Gastroesophageal sphincter (tissue), 4 donors: ENCODE measurements around the gene BCAS3. TPM values are rescaled to one million over a fixed set of nuclear protein-coding genes. Genes with fewer than 3 reads are reported as not detected.

ENCODE experiments used
- ATAC-seq: fragments of 150-250 bp; one replicate; pipeline ENCODE4 v1.9.1; 2016; ENCODE audit warnings: mild to moderate bottlenecking, moderate library complexity
- H3K27ac ChIP-seq, 4 donors: fragments of 200-600 bp; sonication (generic) in 3 of 4; 1 replicate in 3 of 4; 2 replicates in 1 of 4; pipeline ENCODE4 v1.5.1; 2016 to 2019
- H3K27me3 ChIP-seq: fragments of 200-600 bp; sonication (generic); one replicate; pipeline ENCODE4 v1.5.1; 2019
- H3K36me3 ChIP-seq, 2 donors: fragments of 200-600 bp; sonication (generic); one replicate each; pipeline ENCODE4 v1.5.1; 2019; ENCODE audit warnings: control low read depth in 1 of 2
- H3K4me1 ChIP-seq, 3 donors: fragments of 200-600 bp; sonication (generic); 1 replicate in 2 of 3; 2 replicates in 1 of 3; pipeline ENCODE4 v1.5.1; 2016 to 2019; ENCODE audit warnings: control low read depth in 2 of 3
- H3K4me3 ChIP-seq, 2 donors: fragments of 200-600 bp; sonication (generic); one replicate each; pipeline ENCODE4 v1.5.1; 2019; ENCODE audit warnings: mild to moderate bottlenecking in 1 of 2, moderate library complexity in 1 of 2
- H3K9me3 ChIP-seq, 3 donors: fragments of 200-600 bp; sonication (generic); one replicate each; pipeline ENCODE4 v1.5.1; 2017 to 2019; ENCODE audit warnings: control low read depth in 2 of 3
- CTCF ChIP-seq, 4 experiments: fragments of 200-600 bp in 2 of 4; fragments of 450-650 bp in 2 of 4; sonication (generic) in 1 of 4; IDR thresholded peaks; one replicate each; pipeline ENCODE4 v1.5.1; 2017 to 2019; ENCODE audit warnings: antibody characterized with exemption in 4 of 4, mild to moderate bottlenecking in 2 of 4, moderate library complexity in 2 of 4
- EP300 ChIP-seq: sonication (generic); formaldehyde crosslinking; IDR thresholded peaks from one replicate; pipeline ENCODE4 v1.6.1; 2017; ENCODE audit warnings: antibody characterized with exemption, mild to moderate bottlenecking
- POLR2A ChIP-seq, 2 donors: fragments of 450-650 bp; IDR thresholded peaks; one replicate each; pipeline ENCODE4 v1.6.1; 2017; ENCODE audit warnings: antibody characterized with exemption in 2 of 2, mild to moderate bottlenecking in 2 of 2, moderate library complexity in 1 of 2
- POLR2AphosphoS5 ChIP-seq: sonication (generic); formaldehyde crosslinking; IDR thresholded peaks from one replicate; pipeline ENCODE4 v1.6.1; 2017; ENCODE audit warnings: antibody characterized with exemption
- WGBS, 2 donors: methylation state at CpG; one replicate each; pipeline ENCODE4 v1.1.5; 2018; ENCODE audit warnings: low coverage in 1 of 2; 5-methylcytosine and 5-hydroxymethylcytosine counted together
- total RNA-seq, 4 donors: library from RNA; depleted of rRNA; stranded (reverse); fragments of >200 nt; gene quantifications; one replicate each; pipeline ENCODE4 v1.1.0, GENCODE V29; 2016

BCAS3 gene
- total RNA-seq, 4 donors from 2014 or later: 18.8 to 37.0 (median 34.5) TPM

GRCh38 chr17:60653569-60653968, 24.1 kb upstream of the BCAS3 start:
- Histone ChIP-seq H3K4me1 (no peaks in the 10 kb centered on the region), H3K36me3 (peaks cover 0 to 60% of the 10 kb centered on the region in 2 donors), H3K9me3 (no peaks in the 10 kb centered on the region), H3K4me3 (no peak overlapping the region), H3K27ac (no peak overlapping the region), H3K27me3 (no peaks in the 10 kb centered on the region)
- TF ChIP-seq POLR2A (IDR thresholded peaks at IDR 0.05) (no peak), EP300 (no peak), POLR2AphosphoS5 (no peak), CTCF (IDR thresholded peaks at IDR 0.05) (no peak)
- ATAC-seq: no peak
- 100% methylated on average over 1 of the region's 1 CpG; no CpG with 5 or more reads in 1 of the 2 donors for WGBS, 2 donors

- 71 to 98% methylated on average over 1 to 5 of the region's 5 CpGs for WGBS, 2 donors
- TF ChIP-seq POLR2AphosphoS5 (no peak), CTCF (IDR thresholded peaks at IDR 0.05) (no peak), POLR2A (IDR thresholded peaks at IDR 0.05) (no peak), EP300 (no peak)
- Histone ChIP-seq H3K9me3 (no peaks in the 10 kb centered on the region), H3K4me1 (peaks cover 0 to 14% (median 0%) of the 10 kb centered on the region in 3 donors), H3K4me3 (no peak overlapping the region), H3K27ac (no peak overlapping the region), H3K36me3 (peaks cover 0 to 46% of the 10 kb centered on the region in 2 donors), H3K27me3 (no peaks in the 10 kb centered on the region)
- no peak for ATAC-seq
Measured at GRCh38 chr17:60656499-60656898, 21.2 kb upstream of the BCAS3 start.

GRCh38 chr17:60659156-60659555, 18.5 kb upstream of the BCAS3 start:
- H3K4me3 ChIP-seq: no peak overlapping the region
- TF ChIP-seq EP300 (no peak), POLR2AphosphoS5 (no peak), CTCF (IDR thresholded peaks at IDR 0.05) (no peak), POLR2A (IDR thresholded peaks at IDR 0.05) (no peak)

GRCh38 chr17:60661489-60661888, 16.2 kb upstream of the BCAS3 start:
- peaks cover 0 to 79% of the 10 kb centered on the region in 2 donors for H3K36me3 ChIP-seq
- no peak overlapping the region for H3K27ac ChIP-seq
- H3K4me3 ChIP-seq: no peak overlapping the region
- H3K9me3 ChIP-seq: no peaks in the 10 kb centered on the region
- no peaks in the 10 kb centered on the region for H3K27me3 ChIP-seq
- no peak for TF ChIP-seq CTCF (IDR thresholded peaks at IDR 0.05)
- no peak for TF ChIP-seq POLR2A (IDR thresholded peaks at IDR 0.05)
- no peak for TF ChIP-seq POLR2AphosphoS5
- no peak for TF ChIP-seq EP300
- peaks cover 0 to 14% (median 0%) of the 10 kb centered on the region in 3 donors for H3K4me1 ChIP-seq
- no peak for ATAC-seq
- WGBS, 2 donors: 93 to 100% methylated on average over 2 of the region's 2 CpGs

More at GRCh38 chr17:60659156-60659555, 18.5 kb upstream of the BCAS3 start:
- no peaks in the 10 kb centered on the region for H3K9me3 ChIP-seq
- H3K27me3 ChIP-seq: no peaks in the 10 kb centered on the region
- no peak overlapping the region for H3K27ac ChIP-seq
- 16 to 27% methylated on average over 1 of the region's 1 CpG for WGBS, 2 donors
- H3K4me1 ChIP-seq: peaks cover 0 to 14% (median 0%) of the 10 kb centered on the region in 3 donors
- peaks cover 0 to 58% of the 10 kb centered on the region in 2 donors for H3K36me3 ChIP-seq
- no peak for ATAC-seq

- no peak for ATAC-seq
- Histone ChIP-seq H3K4me3 (no peak overlapping the region), H3K27me3 (no peaks in the 10 kb centered on the region), H3K4me1 (peaks cover 0 to 10% (median 0%) of the 10 kb centered on the region in 3 donors), H3K9me3 (no peaks in the 10 kb centered on the region), H3K36me3 (peaks cover 0 to 63% of the 10 kb centered on the region in 2 donors), H3K27ac (no peak overlapping the region)
- TF ChIP-seq POLR2A (IDR thresholded peaks at IDR 0.05) (no peak), EP300 (no peak), POLR2AphosphoS5 (no peak), CTCF (IDR thresholded peaks at IDR 0.05) (no peak)
- 58 to 79% methylated on average over 1 of the region's 1 CpG for WGBS, 2 donors
Measured at GRCh38 chr17:60664022-60664421, 13.6 kb upstream of the BCAS3 start.
